SKM-1 treated with dmso at 0.1 percent for 144 hours (cell line): ENCODE data around the gene TMSB4Y.
A peak's percentile ranks its signal among the peaks of the same experiment; 100 is the strongest.

Experiments
- DNase-seq: peaks from one replicate; lab custom pipeline; 2025; ENCODE audit not compliant: unreplicated experiment; lab: John Stamatoyannopoulos, UW

The TMSB4Y gene

DNA sequence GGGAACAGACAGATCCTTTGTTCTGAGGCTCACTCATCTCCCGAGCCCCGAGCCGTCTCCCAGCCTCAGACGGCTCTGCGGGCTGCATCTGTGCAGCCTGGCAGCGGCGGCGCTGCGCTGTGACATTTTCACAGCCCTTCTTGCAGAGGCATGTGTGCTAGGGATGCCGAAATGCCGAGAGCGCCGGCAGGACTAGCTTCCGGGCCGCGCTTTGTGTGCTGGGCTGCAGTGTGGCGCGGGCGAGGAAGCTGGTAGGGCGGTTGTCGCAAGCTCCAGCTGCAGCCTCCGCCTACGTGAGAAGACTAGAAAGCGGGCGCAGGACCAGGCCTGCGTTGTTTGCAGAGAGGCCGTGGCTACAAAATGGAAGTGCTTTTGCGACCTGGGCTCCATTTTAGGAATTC, at the start of gene TMSB4Y:
Gene TMSB4Y (plus strand): TSS at position 332 of the 401 bp plus-strand sequence.
- DNase-seq: peak; percentile 61

DNA sequence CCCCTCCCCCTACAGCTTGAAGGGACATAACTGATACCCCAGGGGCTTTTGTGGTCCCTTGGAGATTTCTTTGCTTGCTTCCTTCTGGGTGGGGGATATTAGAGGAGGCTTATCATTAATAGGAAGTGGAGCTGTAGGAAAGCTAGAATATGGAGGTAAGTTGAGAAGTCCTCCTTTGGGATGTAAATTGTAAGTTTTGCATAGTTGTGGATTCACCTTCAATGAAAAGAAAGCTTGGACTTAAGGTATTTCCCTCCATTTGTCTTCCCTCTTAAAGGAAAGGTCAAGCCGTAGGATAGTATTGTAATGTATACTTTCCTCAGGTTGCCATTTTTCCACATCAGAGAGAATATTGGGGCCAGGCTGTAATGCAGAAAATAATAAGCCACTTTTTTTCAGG, 39.5 kb upstream of the TMSB4Y start:
- no peak for DNase-seq

DNA sequence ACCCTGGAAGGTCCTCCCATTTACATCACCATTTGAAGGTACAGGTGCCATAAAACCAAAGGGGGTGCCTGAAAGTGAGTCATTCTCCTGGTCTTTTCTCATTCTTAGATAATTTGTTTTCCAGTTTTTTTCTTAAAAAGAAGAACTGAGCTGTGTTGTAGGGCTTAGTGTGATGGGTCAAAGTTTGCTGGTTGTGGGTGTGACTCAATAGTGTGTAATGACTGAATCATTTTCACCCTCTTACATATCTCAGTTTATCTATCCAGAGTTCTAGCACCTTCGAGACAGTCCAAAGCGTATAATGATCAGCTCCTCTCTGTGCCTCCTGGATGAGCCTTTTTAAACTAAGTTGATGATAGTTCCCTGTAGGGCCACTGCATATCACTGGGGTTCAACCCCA, 32.6 kb upstream of the TMSB4Y start:
- DNase-seq: no peak

DNA sequence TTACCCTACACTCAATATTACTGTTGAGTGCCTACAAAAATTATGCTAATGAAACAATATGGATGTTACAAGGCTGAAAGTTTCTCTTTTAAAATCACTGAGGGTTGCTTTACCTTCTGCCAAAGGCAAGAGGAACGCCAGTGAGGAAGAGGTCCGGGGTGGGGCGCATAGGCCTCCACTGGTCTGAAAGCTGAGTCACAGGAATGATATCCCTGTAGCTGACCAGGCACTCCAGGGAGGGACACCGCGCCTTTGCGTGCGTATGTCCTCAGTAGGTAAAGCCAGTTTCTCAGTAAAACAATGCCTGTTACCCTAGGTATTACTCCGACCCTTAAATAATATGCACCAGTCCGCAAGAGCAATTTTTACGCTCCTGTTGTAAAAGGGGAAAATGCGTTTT, 1.4 kb upstream of the TMSB4Y start:
- DNase-seq: no peak

DNA sequence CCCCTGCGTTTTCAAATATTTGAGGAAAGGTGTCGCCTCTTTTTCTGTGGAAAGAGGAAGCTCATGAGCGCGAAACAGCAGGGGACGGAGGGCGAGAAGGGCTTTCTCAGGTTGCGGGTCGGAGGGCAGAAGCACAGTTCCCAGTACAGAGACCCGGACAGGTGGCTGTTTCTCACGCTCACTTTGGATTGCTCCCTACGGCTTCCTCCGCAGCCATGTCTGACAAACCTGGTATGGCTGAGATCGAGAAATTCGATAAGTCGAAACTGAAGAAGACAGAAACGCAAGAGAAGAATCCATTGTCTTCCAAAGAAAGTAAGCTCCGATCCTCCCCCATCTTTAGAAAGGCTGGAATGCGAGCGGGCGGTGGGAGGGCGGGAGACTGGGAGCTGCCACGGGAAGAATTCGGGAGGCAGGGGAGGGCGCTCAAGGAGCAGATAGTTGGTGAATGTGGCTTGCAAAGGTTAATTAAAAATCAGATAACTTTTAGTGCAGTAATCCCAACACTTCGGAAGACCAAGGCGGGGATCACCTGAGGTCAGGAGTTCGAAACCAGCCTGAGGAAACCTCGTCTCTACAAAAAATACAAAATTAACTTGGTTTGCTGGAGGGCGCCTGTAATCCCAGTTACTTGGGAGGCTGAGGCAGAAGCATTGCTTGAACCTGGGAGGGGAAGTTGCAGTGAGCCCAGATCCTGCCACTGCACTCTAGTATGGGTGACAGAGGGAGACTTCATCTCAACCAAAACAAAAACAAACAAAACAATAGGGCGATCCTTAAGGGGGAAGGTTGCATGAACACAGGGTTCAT, 627 bp downstream of the TMSB4Y start:
- peak; percentile 16 for DNase-seq

DNA sequence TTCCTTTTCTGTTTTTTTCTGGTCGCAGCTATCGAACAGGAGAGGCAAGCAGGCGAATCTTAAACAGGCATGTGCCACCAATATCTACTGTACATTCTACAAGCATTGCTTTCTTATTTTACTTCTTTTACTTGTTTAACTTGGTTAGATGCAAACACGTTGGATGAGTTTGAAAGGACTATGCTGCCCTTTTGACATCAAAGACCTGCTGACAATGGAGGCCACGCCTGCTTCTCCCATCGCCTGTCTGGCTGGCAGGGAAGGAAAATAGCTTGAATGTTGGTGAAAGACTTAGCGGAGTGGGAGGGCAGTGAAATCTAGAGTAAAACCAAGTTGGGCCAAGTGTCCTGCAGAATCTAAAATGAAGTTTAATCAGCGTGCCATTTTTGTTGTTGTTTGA, 1.5 kb downstream of the TMSB4Y start:
- no peak for DNase-seq

DNA sequence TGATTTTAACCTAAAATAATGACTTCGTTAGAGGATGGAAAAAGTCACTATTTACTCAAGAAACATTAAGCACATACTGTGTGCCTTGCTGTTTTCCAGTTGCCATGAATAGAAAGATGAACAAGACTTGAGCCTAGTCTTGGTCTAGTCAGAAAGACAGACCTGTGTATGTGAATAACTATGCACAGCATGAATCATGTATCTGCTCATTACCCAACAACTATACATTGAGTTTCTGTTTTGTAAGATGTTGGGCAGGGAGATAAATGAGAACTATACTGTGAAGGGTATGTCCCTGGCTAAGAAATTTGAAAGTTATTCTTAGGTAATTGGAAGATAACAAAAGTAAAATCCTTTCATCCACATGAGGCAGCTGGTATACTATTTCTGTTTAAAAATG, 4.3 kb downstream of the TMSB4Y start:
- DNase-seq: no peak

DNA sequence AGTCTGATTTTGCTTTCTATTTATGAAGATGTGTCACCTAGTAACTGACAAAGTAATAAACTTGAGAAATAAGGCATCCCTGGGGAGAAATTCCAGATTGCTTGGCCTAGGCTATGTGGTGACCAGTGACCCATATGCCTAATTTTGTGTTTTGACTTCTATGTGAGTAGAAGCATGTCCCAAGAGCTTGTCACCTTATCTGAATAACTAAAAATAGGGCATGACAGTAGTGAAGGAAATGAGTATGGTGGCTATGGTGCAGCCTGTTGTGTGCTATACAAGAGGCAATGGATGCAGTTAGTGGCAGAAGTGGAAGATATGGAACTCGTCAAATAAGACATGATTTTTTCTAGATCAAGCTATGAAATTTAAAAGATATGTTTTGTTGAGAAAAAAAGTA, 15.3 kb downstream of the TMSB4Y start:
- no peak for DNase-seq

DNA sequence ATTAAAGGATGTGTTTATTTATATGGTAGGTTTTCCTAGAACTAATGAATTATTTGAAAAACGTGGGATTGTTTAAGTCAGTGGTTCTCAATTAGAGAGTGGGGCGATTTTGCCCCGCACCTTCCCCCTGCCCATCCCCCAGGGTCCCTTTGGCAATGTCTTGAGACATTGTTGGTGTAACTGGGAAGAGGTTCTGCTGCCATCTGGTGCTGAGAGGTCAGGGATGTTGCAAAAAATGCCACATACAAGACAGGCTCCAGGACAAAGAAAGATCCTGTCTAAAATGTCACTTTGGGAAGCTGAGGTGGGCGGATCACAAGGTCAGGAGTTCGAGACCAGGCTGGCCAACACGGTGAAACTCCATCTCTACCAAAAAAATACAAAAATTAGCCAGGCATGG, 25.8 kb downstream of the TMSB4Y start:
- no peak for DNase-seq

DNA sequence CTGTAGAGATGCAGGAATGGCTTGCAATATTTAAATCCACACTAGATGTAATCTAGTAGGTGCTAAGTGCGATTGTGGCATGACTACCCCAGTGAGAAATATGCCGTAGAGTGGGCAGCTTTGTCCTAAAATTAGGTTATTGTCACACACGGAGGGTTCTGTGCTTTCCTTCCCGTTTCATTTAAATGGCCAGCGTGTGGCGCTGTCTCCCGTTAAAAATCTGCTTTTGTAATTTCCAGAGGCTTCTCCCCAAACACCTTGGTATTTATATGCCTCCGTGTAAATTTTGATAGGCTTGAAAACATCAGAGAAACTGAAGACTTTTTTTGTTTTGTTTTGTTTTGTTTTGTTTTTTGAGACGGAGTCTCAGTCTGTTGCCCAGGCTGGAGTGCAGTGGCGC, 34.9 kb downstream of the TMSB4Y start:
- DNase-seq: peak; percentile 35

DNA sequence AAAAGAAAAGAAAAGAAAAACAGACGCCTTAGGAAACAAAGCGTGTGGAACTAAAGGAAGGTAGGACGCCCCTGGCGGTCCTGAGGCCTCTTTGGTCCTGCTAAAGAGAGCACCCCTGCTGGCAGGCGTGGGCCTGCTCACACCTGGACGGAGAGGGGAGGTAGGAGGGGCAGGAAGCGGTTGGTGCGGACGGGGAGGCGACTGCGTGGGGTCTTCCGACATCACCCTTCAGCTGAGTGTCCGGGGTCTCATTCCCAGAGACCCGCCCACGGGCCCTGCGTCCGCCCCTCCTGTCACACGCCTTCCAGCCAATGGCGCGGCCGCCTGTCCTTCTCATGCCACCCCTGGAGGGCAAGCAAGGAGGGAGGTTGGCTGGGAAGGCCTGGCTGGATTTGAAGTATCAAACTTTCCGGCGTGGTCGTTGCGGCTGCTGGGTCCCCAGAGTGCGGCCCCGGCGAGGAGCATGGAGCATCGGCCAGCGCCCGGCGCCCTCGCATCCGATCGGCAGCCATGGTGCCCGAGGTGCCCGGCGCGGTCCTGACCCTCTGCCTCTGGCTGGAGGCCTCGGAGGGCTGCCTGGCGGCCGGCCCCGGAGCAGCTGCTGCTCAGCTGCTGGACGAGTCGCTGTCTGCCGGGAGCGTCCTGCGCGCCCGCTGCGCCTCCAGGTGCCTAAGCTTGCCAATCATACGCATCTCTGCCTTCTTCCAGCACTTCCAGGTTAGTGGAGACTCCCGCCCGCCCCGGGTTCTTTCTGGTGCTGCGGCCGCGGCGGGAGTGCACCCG, 47.8 kb downstream of the TMSB4Y start:
- no peak for DNase-seq

DNA sequence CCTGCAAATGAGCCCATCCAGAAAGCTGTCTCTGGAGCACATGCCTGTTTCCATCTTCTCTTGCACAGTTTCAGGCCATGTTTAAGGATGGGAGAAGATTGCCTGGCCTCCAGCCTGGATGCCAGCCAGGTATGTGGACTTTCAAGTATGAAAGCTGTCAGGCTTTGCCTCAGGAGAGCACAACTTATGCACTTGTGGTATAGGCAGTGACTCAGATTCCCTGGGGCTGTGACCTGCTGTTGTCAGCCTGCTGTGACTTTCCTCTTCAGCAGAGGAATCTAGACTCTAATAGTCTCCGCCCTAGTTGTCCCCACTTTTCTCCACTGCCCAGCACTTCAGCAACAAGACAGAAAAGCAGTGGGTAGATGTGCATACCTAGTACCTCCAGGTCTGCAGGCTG, 51.0 kb downstream of the TMSB4Y start:
- DNase-seq: peak; percentile 4
